GM12873 (cell line): ENCODE data around the gene SNHG17.
A peak's percentile ranks its signal among the peaks of the same experiment; 100 is the strongest.

Experiments
- CTCF ChIP-seq: IDR thresholded peaks from 2 replicates; pipeline ENCODE4 v1.5.1; 2012; ENCODE audit warnings: low read depth, mild to moderate bottlenecking, moderate library complexity, low read length, control low read depth; ENCODE audit not compliant: insufficient read depth; ENCODE audit errors: missing control alignments

Gene SNHG17

GRCh38 chr20:38434770-38435554, at the start of gene SNHG17:
TSS of gene SNHG17 (minus strand) at chr20:38435328.
- peak; percentile 100 for TF ChIP-seq CTCF

GRCh38 chr20:38479596-38479995, 44.5 kb upstream of the SNHG17 start:
- TF ChIP-seq CTCF = no peak

GRCh38 chr20:38477747-38478146, 42.6 kb upstream of the SNHG17 start:
- no peak for TF ChIP-seq CTCF

GRCh38 chr20:38473367-38473795, 38.3 kb upstream of the SNHG17 start:
- no peak for TF ChIP-seq CTCF

GRCh38 chr20:38472513-38473366, 37.6 kb upstream of the SNHG17 start, which contains the start of gene RALGAPB:
TSS of gene RALGAPB (plus strand) at chr20:38472843. CDS start at chr20:38488433, 15,590 bp downstream.
- TF ChIP-seq CTCF = peak; percentile 50

- TF ChIP-seq CTCF = no peak
Observed at GRCh38 chr20:38471987-38472512, 36.9 kb upstream of the SNHG17 start.

- TF ChIP-seq CTCF = no peak
Observed at GRCh38 chr20:38471245-38471644, 36.1 kb upstream of the SNHG17 start.
